Measurements from ENCODE around the gene TCEAL4. TPM values are rescaled to one million over a fixed set of nuclear protein-coding genes. Genes with fewer than 3 reads are reported as not detected.

The TCEAL4 gene
- total and polyA plus RNA-seq, 2 experiments from 2014 or later, result 25.4 to 148 TPM

DNA sequence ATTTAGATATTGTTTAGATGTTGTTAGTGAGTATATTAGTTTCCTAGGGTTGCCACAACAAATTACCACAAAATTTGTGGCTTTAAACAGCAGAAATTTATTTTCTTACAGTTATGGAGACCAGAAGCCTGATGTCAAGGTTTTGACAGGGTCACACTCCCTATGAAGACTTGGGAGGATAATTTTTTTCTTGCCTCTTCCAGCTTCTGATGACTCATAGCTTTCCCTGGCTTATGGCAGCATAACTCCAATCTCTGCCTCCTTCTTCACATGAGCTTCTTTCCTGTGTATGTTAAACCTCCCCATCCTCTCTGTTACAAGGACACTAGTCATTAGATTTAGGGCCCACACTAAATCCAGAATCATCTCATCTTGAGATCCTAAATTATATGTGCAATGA lies 45.2 kb upstream of the TCEAL4 start (continued):
- TF ChIP-seq, protein P1, sequence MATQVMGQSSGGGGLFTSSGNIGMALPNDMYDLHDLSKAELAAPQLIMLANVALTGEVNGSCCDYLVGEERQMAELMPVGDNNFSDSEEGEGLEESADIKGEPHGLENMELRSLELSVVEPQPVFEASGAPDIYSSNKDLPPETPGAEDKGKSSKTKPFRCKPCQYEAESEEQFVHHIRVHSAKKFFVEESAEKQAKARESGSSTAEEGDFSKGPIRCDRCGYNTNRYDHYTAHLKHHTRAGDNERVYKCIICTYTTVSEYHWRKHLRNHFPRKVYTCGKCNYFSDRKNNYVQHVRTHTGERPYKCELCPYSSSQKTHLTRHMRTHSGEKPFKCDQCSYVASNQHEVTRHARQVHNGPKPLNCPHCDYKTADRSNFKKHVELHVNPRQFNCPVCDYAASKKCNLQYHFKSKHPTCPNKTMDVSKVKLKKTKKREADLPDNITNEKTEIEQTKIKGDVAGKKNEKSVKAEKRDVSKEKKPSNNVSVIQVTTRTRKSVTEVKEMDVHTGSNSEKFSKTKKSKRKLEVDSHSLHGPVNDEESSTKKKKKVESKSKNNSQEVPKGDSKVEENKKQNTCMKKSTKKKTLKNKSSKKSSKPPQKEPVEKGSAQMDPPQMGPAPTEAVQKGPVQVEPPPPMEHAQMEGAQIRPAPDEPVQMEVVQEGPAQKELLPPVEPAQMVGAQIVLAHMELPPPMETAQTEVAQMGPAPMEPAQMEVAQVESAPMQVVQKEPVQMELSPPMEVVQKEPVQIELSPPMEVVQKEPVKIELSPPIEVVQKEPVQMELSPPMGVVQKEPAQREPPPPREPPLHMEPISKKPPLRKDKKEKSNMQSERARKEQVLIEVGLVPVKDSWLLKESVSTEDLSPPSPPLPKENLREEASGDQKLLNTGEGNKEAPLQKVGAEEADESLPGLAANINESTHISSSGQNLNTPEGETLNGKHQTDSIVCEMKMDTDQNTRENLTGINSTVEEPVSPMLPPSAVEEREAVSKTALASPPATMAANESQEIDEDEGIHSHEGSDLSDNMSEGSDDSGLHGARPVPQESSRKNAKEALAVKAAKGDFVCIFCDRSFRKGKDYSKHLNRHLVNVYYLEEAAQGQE (IDR thresholded peaks at IDR 0.05; ENCODE audit: unreplicated experiment), result no peak
- TF ChIP-seq, protein P2, sequence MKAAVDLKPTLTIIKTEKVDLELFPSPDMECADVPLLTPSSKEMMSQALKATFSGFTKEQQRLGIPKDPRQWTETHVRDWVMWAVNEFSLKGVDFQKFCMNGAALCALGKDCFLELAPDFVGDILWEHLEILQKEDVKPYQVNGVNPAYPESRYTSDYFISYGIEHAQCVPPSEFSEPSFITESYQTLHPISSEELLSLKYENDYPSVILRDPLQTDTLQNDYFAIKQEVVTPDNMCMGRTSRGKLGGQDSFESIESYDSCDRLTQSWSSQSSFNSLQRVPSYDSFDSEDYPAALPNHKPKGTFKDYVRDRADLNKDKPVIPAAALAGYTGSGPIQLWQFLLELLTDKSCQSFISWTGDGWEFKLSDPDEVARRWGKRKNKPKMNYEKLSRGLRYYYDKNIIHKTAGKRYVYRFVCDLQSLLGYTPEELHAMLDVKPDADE (IDR thresholded peaks at IDR 0.05), result no peak
- TF ChIP-seq POLR2AphosphoS5 (IDR thresholded peaks at IDR 0.05; ENCODE audit: low read depth) (no peak), EZH2phosphoT487 (IDR thresholded peaks at IDR 0.05; ENCODE audit: unreplicated experiment) (no peak)

DNA sequence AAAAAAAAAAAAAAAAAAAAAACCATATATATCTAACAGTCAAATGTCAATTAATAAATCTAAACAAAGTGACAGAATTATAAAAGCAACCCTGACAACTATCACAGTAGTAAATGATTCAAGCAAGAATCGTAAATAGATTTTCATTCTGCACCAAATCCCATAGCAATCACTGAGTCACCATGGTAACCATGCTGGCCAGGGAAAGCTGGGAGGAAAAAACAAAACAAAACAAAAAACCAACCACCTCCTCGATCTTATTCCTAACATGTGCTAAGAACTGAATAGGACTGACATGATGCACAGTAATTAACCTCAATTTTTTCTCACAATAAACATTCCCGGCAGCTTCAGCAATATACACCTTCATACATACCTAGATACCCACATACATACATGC lies 35.4 kb upstream of the TCEAL4 start:
- Histone ChIP-seq H3K9me2 (ENCODE audit: insufficient read depth) (no peaks in the 10 kb centered on the region), H3K4me2 (no peak overlapping the region), H3F3A (replicated peaks; ENCODE audit: low read depth) (no peaks in the 10 kb centered on the region), H3K27me3 (ENCODE audit: insufficient read depth) (no peaks in the 10 kb centered on the region), H3K27ac (ENCODE audit: low read depth) (no peak overlapping the region), H4K20me1 (replicated peaks; ENCODE audit: insufficient read depth) (no peaks in the 10 kb centered on the region), H3K4me3 (no peak overlapping the region), H2AFZ (no peak overlapping the region), H3K4me1 (ENCODE audit: insufficient read depth) (no peaks in the 10 kb centered on the region), H3K79me2 (replicated peaks; ENCODE audit: insufficient read depth) (no peaks in the 10 kb centered on the region), H3K36me3 (ENCODE audit: insufficient read depth) (no peaks in the 10 kb centered on the region)
- Mint-ChIP-seq H3K4me3 (no peak overlapping the region), H3K27ac (no peak overlapping the region), H3K9me3 (no peaks in the 10 kb centered on the region), H3K4me1 (no peaks in the 10 kb centered on the region), H3K36me3 (ENCODE audit: low read depth) (no peaks in the 10 kb centered on the region), H3K27me3 (ENCODE audit: insufficient read depth, low read depth, poor library complexity) (peaks cover 3% of the 10 kb centered on the region)
- ATAC-seq (no peak), DNase-seq (ENCODE audit: low spot score) (no peak)
- TF ChIP-seq, protein P3, sequence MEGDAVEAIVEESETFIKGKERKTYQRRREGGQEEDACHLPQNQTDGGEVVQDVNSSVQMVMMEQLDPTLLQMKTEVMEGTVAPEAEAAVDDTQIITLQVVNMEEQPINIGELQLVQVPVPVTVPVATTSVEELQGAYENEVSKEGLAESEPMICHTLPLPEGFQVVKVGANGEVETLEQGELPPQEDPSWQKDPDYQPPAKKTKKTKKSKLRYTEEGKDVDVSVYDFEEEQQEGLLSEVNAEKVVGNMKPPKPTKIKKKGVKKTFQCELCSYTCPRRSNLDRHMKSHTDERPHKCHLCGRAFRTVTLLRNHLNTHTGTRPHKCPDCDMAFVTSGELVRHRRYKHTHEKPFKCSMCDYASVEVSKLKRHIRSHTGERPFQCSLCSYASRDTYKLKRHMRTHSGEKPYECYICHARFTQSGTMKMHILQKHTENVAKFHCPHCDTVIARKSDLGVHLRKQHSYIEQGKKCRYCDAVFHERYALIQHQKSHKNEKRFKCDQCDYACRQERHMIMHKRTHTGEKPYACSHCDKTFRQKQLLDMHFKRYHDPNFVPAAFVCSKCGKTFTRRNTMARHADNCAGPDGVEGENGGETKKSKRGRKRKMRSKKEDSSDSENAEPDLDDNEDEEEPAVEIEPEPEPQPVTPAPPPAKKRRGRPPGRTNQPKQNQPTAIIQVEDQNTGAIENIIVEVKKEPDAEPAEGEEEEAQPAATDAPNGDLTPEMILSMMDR (conservative IDR thresholded peaks at IDR 0.05; ENCODE audit: low read depth in 2 of 2), result no peak
- TF ChIP-seq, protein P2 (IDR thresholded peaks at IDR 0.05), result no peak
- no peak for TF ChIP-seq EZH2 (IDR thresholded peaks at IDR 0.05; ENCODE audit: low read depth, unreplicated experiment)
- TF ChIP-seq POLR2AphosphoS5 (IDR thresholded peaks at IDR 0.05; ENCODE audit: low read depth), result no peak
- TF ChIP-seq, protein P4, sequence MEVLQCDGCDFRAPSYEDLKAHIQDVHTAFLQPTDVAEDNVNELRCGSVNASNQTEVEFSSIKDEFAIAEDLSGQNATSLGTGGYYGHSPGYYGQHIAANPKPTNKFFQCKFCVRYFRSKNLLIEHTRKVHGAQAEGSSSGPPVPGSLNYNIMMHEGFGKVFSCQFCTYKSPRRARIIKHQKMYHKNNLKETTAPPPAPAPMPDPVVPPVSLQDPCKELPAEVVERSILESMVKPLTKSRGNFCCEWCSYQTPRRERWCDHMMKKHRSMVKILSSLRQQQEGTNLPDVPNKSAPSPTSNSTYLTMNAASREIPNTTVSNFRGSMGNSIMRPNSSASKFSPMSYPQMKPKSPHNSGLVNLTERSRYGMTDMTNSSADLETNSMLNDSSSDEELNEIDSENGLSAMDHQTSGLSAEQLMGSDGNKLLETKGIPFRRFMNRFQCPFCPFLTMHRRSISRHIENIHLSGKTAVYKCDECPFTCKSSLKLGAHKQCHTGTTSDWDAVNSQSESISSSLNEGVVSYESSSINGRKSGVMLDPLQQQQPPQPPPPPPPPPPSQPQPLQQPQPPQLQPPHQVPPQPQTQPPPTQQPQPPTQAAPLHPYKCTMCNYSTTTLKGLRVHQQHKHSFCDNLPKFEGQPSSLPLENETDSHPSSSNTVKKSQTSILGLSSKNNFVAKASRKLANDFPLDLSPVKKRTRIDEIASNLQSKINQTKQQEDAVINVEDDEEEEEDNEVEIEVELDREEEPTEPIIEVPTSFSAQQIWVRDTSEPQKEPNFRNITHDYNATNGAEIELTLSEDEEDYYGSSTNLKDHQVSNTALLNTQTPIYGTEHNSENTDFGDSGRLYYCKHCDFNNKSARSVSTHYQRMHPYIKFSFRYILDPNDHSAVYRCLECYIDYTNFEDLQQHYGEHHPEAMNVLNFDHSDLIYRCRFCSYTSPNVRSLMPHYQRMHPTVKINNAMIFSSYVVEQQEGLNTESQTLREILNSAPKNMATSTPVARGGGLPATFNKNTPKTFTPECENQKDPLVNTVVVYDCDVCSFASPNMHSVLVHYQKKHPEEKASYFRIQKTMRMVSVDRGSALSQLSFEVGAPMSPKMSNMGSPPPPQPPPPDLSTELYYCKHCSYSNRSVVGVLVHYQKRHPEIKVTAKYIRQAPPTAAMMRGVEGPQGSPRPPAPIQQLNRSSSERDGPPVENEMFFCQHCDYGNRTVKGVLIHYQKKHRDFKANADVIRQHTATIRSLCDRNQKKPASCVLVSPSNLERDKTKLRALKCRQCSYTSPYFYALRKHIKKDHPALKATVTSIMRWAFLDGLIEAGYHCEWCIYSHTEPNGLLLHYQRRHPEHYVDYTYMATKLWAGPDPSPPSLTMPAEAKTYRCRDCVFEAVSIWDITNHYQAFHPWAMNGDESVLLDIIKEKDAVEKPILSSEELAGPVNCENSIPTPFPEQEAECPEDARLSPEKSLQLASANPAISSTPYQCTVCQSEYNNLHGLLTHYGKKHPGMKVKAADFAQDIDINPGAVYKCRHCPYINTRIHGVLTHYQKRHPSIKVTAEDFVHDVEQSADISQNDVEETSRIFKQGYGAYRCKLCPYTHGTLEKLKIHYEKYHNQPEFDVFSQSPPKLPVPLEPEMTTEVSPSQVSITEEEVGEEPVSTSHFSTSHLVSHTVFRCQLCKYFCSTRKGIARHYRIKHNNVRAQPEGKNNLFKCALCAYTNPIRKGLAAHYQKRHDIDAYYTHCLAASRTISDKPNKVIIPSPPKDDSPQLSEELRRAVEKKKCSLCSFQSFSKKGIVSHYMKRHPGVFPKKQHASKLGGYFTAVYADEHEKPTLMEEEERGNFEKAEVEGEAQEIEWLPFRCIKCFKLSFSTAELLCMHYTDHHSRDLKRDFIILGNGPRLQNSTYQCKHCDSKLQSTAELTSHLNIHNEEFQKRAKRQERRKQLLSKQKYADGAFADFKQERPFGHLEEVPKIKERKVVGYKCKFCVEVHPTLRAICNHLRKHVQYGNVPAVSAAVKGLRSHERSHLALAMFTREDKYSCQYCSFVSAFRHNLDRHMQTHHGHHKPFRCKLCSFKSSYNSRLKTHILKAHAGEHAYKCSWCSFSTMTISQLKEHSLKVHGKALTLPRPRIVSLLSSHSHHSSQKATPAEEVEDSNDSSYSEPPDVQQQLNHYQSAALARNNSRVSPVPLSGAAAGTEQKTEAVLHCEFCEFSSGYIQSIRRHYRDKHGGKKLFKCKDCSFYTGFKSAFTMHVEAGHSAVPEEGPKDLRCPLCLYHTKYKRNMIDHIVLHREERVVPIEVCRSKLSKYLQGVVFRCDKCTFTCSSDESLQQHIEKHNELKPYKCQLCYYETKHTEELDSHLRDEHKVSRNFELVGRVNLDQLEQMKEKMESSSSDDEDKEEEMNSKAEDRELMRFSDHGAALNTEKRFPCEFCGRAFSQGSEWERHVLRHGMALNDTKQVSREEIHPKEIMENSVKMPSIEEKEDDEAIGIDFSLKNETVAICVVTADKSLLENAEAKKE (CRISPR knock-in tag; IDR thresholded peaks at IDR 0.05), result no peak
- no peak for TF ChIP-seq EZH2phosphoT487 (IDR thresholded peaks at IDR 0.05; ENCODE audit: unreplicated experiment)
- TF ChIP-seq STAT1 (IDR thresholded peaks at IDR 0.05; ENCODE audit: unreplicated experiment), result no peak
- no peak for TF ChIP-seq ZNF331 (CRISPR knock-in tag; IDR thresholded peaks at IDR 0.05; ENCODE audit: low read depth)

Data from GM23338 (cell line).